Measurements from ENCODE around the gene EMX2. TPM values are rescaled to one million over a fixed set of nuclear protein-coding genes. Genes with fewer than 3 reads are reported as not detected.

EMX2 gene
- total and polyA plus RNA-seq, 2 experiments from 2014 or later = not detected

GRCh38 chr10:117555017-117555416 is 12.5 kb downstream of the EMX2 start (continued):
- TF ChIP-seq STAT1 (IDR thresholded peaks at IDR 0.05; ENCODE audit: unreplicated experiment) (no peak), NANOG (IDR thresholded peaks at IDR 0.05; ENCODE audit: borderline replicate concordance) (no peak), ETS1 (IDR thresholded peaks at IDR 0.05) (no peak), ZNF331 (CRISPR knock-in tag; IDR thresholded peaks at IDR 0.05; ENCODE audit: low read depth) (no peak), ZNF114 (CRISPR knock-in tag; IDR thresholded peaks at IDR 0.05) (no peak), EZH2phosphoT487 (IDR thresholded peaks at IDR 0.05; ENCODE audit: unreplicated experiment) (no peak)

GRCh38 chr10:117555863-117556262 is 13.3 kb downstream of the EMX2 start:
- no peak overlapping the region for H3K4me3 Mint-ChIP-seq
- no peak overlapping the region for H3K4me2 ChIP-seq
- H3K27me3 ChIP-seq (ENCODE audit: insufficient read depth) = peaks cover 64% of the 10 kb centered on the region
- H3K4me1 ChIP-seq (ENCODE audit: insufficient read depth) = peaks cover 25% of the 10 kb centered on the region; the same call in 1 of the 2 replicates
- H3F3A ChIP-seq (replicated peaks; ENCODE audit: low read depth) = no peaks in the 10 kb centered on the region
- H3K9me3 Mint-ChIP-seq = no peaks in the 10 kb centered on the region
- DNase-seq (ENCODE audit: low spot score) (no peak), ATAC-seq (no peak)
- no peaks in the 10 kb centered on the region for H3K9me2 ChIP-seq (ENCODE audit: insufficient read depth)
- H3K27me3 Mint-ChIP-seq (ENCODE audit: insufficient read depth, low read depth, poor library complexity) = peaks cover 65% of the 10 kb centered on the region
- no peak overlapping the region for H3K27ac Mint-ChIP-seq
- no peaks in the 10 kb centered on the region for H3K36me3 Mint-ChIP-seq (ENCODE audit: low read depth)
- no peak overlapping the region for H2AFZ ChIP-seq
- peaks cover 14% of the 10 kb centered on the region for H4K20me1 ChIP-seq (replicated peaks; ENCODE audit: insufficient read depth)
- TF ChIP-seq REST (IDR thresholded peaks at IDR 0.05; ENCODE audit: unreplicated experiment) (no peak), POLR2AphosphoS5 (IDR thresholded peaks at IDR 0.05; ENCODE audit: low read depth) (no peak), CTCF (conservative IDR thresholded peaks at IDR 0.05; ENCODE audit: low read depth in 2 of 2) (no peak), EZH2phosphoT487 (IDR thresholded peaks at IDR 0.05; ENCODE audit: unreplicated experiment) (no peak), ZNF462 (CRISPR knock-in tag; IDR thresholded peaks at IDR 0.05) (no peak), STAT1 (IDR thresholded peaks at IDR 0.05; ENCODE audit: unreplicated experiment) (no peak)
- H3K4me3 ChIP-seq = no peak overlapping the region
- H3K27ac ChIP-seq (ENCODE audit: low read depth) = no peak overlapping the region
- H3K4me1 Mint-ChIP-seq = peaks cover 28% of the 10 kb centered on the region
- no peaks in the 10 kb centered on the region for H3K36me3 ChIP-seq (ENCODE audit: insufficient read depth)
- no peaks in the 10 kb centered on the region for H3K79me2 ChIP-seq (replicated peaks; ENCODE audit: insufficient read depth)
